ENCODE results near the gene LMNA.

LMNA gene

GRCh38 chr1:156165083-156165482, 50.6 kb downstream of the LMNA start:
- no peaks in the 10 kb centered on the region for H3K27me3 ChIP-seq (ENCODE audit: control insufficient read depth, low read length)

GRCh38 chr1:156167536-156167935, 53.0 kb downstream of the LMNA start:
- no peaks in the 10 kb centered on the region for H3K79me2 ChIP-seq (ENCODE audit: control insufficient read depth, low read length)
- H3K9me3 ChIP-seq (ENCODE audit: control insufficient read depth, insufficient read depth, low read length) = no peaks in the 10 kb centered on the region
- no peaks in the 10 kb centered on the region for H3K9me2 ChIP-seq (replicated peaks; ENCODE audit: control insufficient read depth, low read length)
- H3K4me3 ChIP-seq (ENCODE audit: low read length) = no peak overlapping the region
- no peak overlapping the region for H3K4me2 ChIP-seq (ENCODE audit: low read length)
- TF ChIP-seq EZH2phosphoT487 (IDR thresholded peaks at IDR 0.05; ENCODE audit: borderline replicate concordance, low read length) (no peak), CTCF (IDR thresholded peaks at IDR 0.05; ENCODE audit: low read depth, low read length, poor library complexity, severe bottlenecking) (no peak)
- H3F3A ChIP-seq (ENCODE audit: control insufficient read depth, insufficient read depth) = no peaks in the 10 kb centered on the region
- peaks cover 27% of the 10 kb centered on the region for H3K36me3 ChIP-seq (ENCODE audit: control insufficient read depth, low read length)
- H3K4me1 ChIP-seq (ENCODE audit: control insufficient read depth, low read length) = peaks cover 5% of the 10 kb centered on the region
- no peaks in the 10 kb centered on the region for H3K27me3 ChIP-seq (ENCODE audit: control insufficient read depth, low read length)
- no peaks in the 10 kb centered on the region for H4K20me1 ChIP-seq (ENCODE audit: control insufficient read depth, insufficient read depth, low read depth, low read length)
- no peak overlapping the region for H3K27ac ChIP-seq (ENCODE audit: low read depth, low read length)

More at GRCh38 chr1:156165083-156165482, 50.6 kb downstream of the LMNA start:
- TF ChIP-seq EZH2phosphoT487 (IDR thresholded peaks at IDR 0.05; ENCODE audit: borderline replicate concordance, low read length) = no peak
- no peak for TF ChIP-seq CTCF (IDR thresholded peaks at IDR 0.05; ENCODE audit: low read depth, low read length, poor library complexity, severe bottlenecking)
- H3K9me3 ChIP-seq (ENCODE audit: control insufficient read depth, insufficient read depth, low read length) = no peaks in the 10 kb centered on the region
- H3K4me1 ChIP-seq (ENCODE audit: control insufficient read depth, low read length) = peaks cover 10% of the 10 kb centered on the region
- no peak overlapping the region for H3K4me2 ChIP-seq (ENCODE audit: low read length)
- no peak overlapping the region for H3K27ac ChIP-seq (ENCODE audit: low read depth, low read length)
- no peaks in the 10 kb centered on the region for H3K9me2 ChIP-seq (replicated peaks; ENCODE audit: control insufficient read depth, low read length)
- no peaks in the 10 kb centered on the region for H4K20me1 ChIP-seq (ENCODE audit: control insufficient read depth, insufficient read depth, low read depth, low read length)
- H3K36me3 ChIP-seq (ENCODE audit: control insufficient read depth, low read length) = peaks cover 32% of the 10 kb centered on the region
- H3K79me2 ChIP-seq (ENCODE audit: control insufficient read depth, low read length) = no peaks in the 10 kb centered on the region
- no peaks in the 10 kb centered on the region for H3F3A ChIP-seq (ENCODE audit: control insufficient read depth, insufficient read depth)
- no peak overlapping the region for H3K4me3 ChIP-seq (ENCODE audit: low read length)

- TF ChIP-seq EZH2phosphoT487 (IDR thresholded peaks at IDR 0.05; ENCODE audit: borderline replicate concordance, low read length) (no peak), CTCF (IDR thresholded peaks at IDR 0.05; ENCODE audit: low read depth, low read length, poor library complexity, severe bottlenecking) (no peak)
- Histone ChIP-seq H3K36me3 (ENCODE audit: control insufficient read depth, low read length) (peaks cover 33% of the 10 kb centered on the region), H3K27ac (ENCODE audit: low read depth, low read length) (no peak overlapping the region), H3K79me2 (ENCODE audit: control insufficient read depth, low read length) (no peaks in the 10 kb centered on the region), H3K9me2 (replicated peaks; ENCODE audit: control insufficient read depth, low read length) (no peaks in the 10 kb centered on the region), H4K20me1 (ENCODE audit: control insufficient read depth, insufficient read depth, low read depth, low read length) (no peaks in the 10 kb centered on the region), H3K4me3 (ENCODE audit: low read length) (no peak overlapping the region), H3K9me3 (ENCODE audit: control insufficient read depth, insufficient read depth, low read length) (no peaks in the 10 kb centered on the region), H3F3A (ENCODE audit: control insufficient read depth, insufficient read depth) (no peaks in the 10 kb centered on the region), H3K4me2 (ENCODE audit: low read length) (no peak overlapping the region), H3K27me3 (ENCODE audit: control insufficient read depth, low read length) (no peaks in the 10 kb centered on the region), H3K4me1 (ENCODE audit: control insufficient read depth, low read length) (no peaks in the 10 kb centered on the region)
These were observed 58.4 kb downstream of the LMNA start for GRCh38 chr1:156172696-156173470.
